Occipital lobe (tissue), 2 donors: ENCODE data around the gene XYLT1. TPM values are rescaled to one million over a fixed set of nuclear protein-coding genes. Genes with fewer than 3 reads are reported as not detected.

Source experiments
- DNase-seq: peaks from one replicate; lab custom pipeline; 2025; lab: John Stamatoyannopoulos, UW
- total RNA-seq: library from RNA; depleted of rRNA; stranded (reverse); fragments of >200 nt; gene quantifications from one replicate; pipeline ENCODE4 v1.2.3, GENCODE V29; 2014

The XYLT1 gene
- total RNA-seq, 1 donor from 2014 or later, result 29.3 TPM

GRCh38 chr16:17375461-17376304 lies 95.1 kb downstream of the XYLT1 start:
- no peak for DNase-seq

- DNase-seq, result no peak
Observed at GRCh38 chr16:17374668-17375255, 96.0 kb downstream of the XYLT1 start.

GRCh38 chr16:17373533-17373932 lies 97.2 kb downstream of the XYLT1 start:
- no peak for DNase-seq

GRCh38 chr16:17372386-17372785 lies 98.4 kb downstream of the XYLT1 start:
- DNase-seq, result no peak

GRCh38 chr16:17371299-17371698 lies 99.5 kb downstream of the XYLT1 start:
- no peak for DNase-seq

GRCh38 chr16:17370731-17371285 lies 100.0 kb downstream of the XYLT1 start:
- DNase-seq, result no peak

GRCh38 chr16:17370223-17370707 lies 100.5 kb downstream of the XYLT1 start:
- no peak for DNase-seq

- DNase-seq, result no peak
Observed at GRCh38 chr16:17369421-17370222, 101.1 kb downstream of the XYLT1 start.

GRCh38 chr16:17368951-17369350 lies 101.8 kb downstream of the XYLT1 start:
- DNase-seq, result no peak

GRCh38 chr16:17368446-17368845 lies 102.3 kb downstream of the XYLT1 start:
- no peak for DNase-seq

- no peak for DNase-seq
Observed at GRCh38 chr16:17367923-17368322, 102.8 kb downstream of the XYLT1 start.

- DNase-seq, result no peak
Observed at GRCh38 chr16:17367036-17367435, 103.7 kb downstream of the XYLT1 start.

GRCh38 chr16:17366299-17366961 lies 104.3 kb downstream of the XYLT1 start:
- DNase-seq, result no peak

GRCh38 chr16:17365591-17366298 lies 105.0 kb downstream of the XYLT1 start:
- DNase-seq, result no peak

- no peak for DNase-seq
Observed at GRCh38 chr16:17365211-17365541, 105.6 kb downstream of the XYLT1 start.

GRCh38 chr16:17364319-17365210 lies 106.2 kb downstream of the XYLT1 start:
- DNase-seq, result no peak

GRCh38 chr16:17362946-17363345 lies 107.8 kb downstream of the XYLT1 start:
- no peak for DNase-seq

- DNase-seq, result no peak
Observed at GRCh38 chr16:17362183-17362582, 108.6 kb downstream of the XYLT1 start.

GRCh38 chr16:17360693-17361122 lies 110.1 kb downstream of the XYLT1 start:
- no peak for DNase-seq
